Measurements from ENCODE around the gene RRAGC. TPM values are rescaled to one million over a fixed set of nuclear protein-coding genes. Genes with fewer than 3 reads are reported as not detected.

The RRAGC gene
- total and polyA plus RNA-seq, 9 of the 15 experiments (the other 6 are each of a cell fraction or from before 2014, with no cell fraction given): 3.9 to 16.9 (median 10.9) TPM

GRCh38 chr1:38827318-38827717 lies 32.3 kb downstream of the RRAGC start (continued):
- TF ChIP-seq RREB1 (CRISPR knock-in tag; IDR thresholded peaks at IDR 0.05): no peak
- TF ChIP-seq ZFP30 (CRISPR knock-in tag; IDR thresholded peaks at IDR 0.05; ENCODE audit: borderline replicate concordance): no peak
- no peak for TF ChIP-seq ZNF347 (CRISPR knock-in tag; IDR thresholded peaks at IDR 0.05; ENCODE audit: low read depth)
- TF ChIP-seq THRAP3 (IDR thresholded peaks at IDR 0.05; ENCODE audit: borderline replicate concordance): no peak
- TF ChIP-seq ELF1 (tag; IDR thresholded peaks at IDR 0.05): no peak
- no peak for TF ChIP-seq ILF3 (IDR thresholded peaks at IDR 0.05; ENCODE audit: borderline replicate concordance)
- TF ChIP-seq SETDB1 (IDR thresholded peaks at IDR 0.05; ENCODE audit: low read length): no peak
- TF ChIP-seq TOE1 (IDR thresholded peaks at IDR 0.05; ENCODE audit: borderline replicate concordance): peak; percentile 21; the same call in 1 of the 2 replicates
- no peak for TF ChIP-seq TOE1 (CRISPR knock-in tag; IDR thresholded peaks at IDR 0.05; ENCODE audit: borderline replicate concordance, low read depth)
- TF ChIP-seq THAP7 (CRISPR knock-in tag; IDR thresholded peaks at IDR 0.05): no peak
